GM12878 (cell line): ENCODE data around the gene GBGT1. TPM values are rescaled to one million over a fixed set of nuclear protein-coding genes. Genes with fewer than 3 reads are reported as not detected.

Experiments used
- ATAC-seq: fragments of 200-7000 bp; cut with Tn5 transposase; 3 replicates; pipeline ENCODE4 v1.9.1; 2020; ENCODE audit warnings: mild to moderate bottlenecking, moderate library complexity
- BruUV-seq: library from RNA; stranded (reverse); fragments of 400-500 nt; replicated peaks from 2 replicates; lab custom pipeline; 2021; lab: Mats Ljungman, UMichigan
- CTCF ChIA-PET: fragments of 300-600 bp; sonication (Branson Sonifier 250); formaldehyde crosslinking; extraction: SDS; loops from one replicate; lab custom pipeline; 2021; ENCODE audit warnings: inconsistent platforms; lab: Yijun Ruan, JAX
- POLR2A ChIA-PET: fragments of 350-600 bp; formaldehyde crosslinking; extraction: SDS; loops from one replicate; lab custom pipeline; 2021; ENCODE audit warnings: inconsistent platforms; lab: Charles Lee
- RAD21 ChIA-PET: fragments of 300-600 bp; sonication (Branson Sonifier 250); formaldehyde crosslinking; loops from one replicate; lab custom pipeline; 2023; ENCODE audit warnings: antibody characterized with exemption; ENCODE audit not compliant: unreplicated experiment; lab: Charles Lee
- SMC1A ChIA-PET: fragments of 300-600 bp; sonication (Branson Sonifier 250); formaldehyde crosslinking; loops from one replicate; lab custom pipeline; 2023; ENCODE audit not compliant: unreplicated experiment, uncharacterized antibody; lab: Charles Lee
- DNase-seq: peaks from one replicate; pipeline ENCODE4 v3.0.0-alpha.2; 2011; ENCODE audit warnings: low read depth, low spot score
- FAIRE-seq: peaks from 3 replicates; lab custom pipeline; 2011; peaks lifted over from hg19 to GRCh38; lab: Jason Lieb, UNC
- H2AFZ ChIP-seq: 2 replicates; pipeline ENCODE4 v1.6.0; 2011; ENCODE audit warnings: low read depth, low read length, control low read depth; ENCODE audit not compliant: control insufficient read depth
- H3K27ac ChIP-seq: 2 replicates; pipeline ENCODE4 v1.5.1; 2011; ENCODE audit warnings: control low read depth; ENCODE audit not compliant: control insufficient read depth, insufficient read depth
- H3K27me3 ChIP-seq, 2 experiments: replicated peaks in 1 of 2; 2 replicates each; pipeline versions ENCODE4 v1.6.0 to v1.6.1; 2011; ENCODE audit warnings: low read length in 1 of 2; ENCODE audit not compliant: control insufficient read depth in 2 of 2, insufficient read depth in 2 of 2
- H3K36me3 ChIP-seq, 2 experiments: 2 replicates each; pipeline ENCODE4 v1.5.1; 2011; ENCODE audit warnings: low read length in 1 of 2; ENCODE audit not compliant: control insufficient read depth in 2 of 2, insufficient read depth in 2 of 2
- H3K4me1 ChIP-seq: 2 replicates; pipeline ENCODE4 v1.6.1; 2011; ENCODE audit warnings: mild to moderate bottlenecking, low read length, moderate library complexity, mixed read lengths; ENCODE audit not compliant: control insufficient read depth, insufficient read depth
- H3K4me2 ChIP-seq: 2 replicates; pipeline ENCODE4 v1.6.0; 2011; ENCODE audit warnings: control low read depth; ENCODE audit not compliant: control insufficient read depth, insufficient read depth
- H3K4me3 ChIP-seq: fragments of 200-600 bp; sonication (generic); 2 replicates; pipeline ENCODE4 v1.5.1; 2016
- H3K79me2 ChIP-seq: 2 replicates; pipeline ENCODE4 v1.6.0; 2011; ENCODE audit warnings: low read length; ENCODE audit not compliant: control insufficient read depth, insufficient read depth
- H3K9ac ChIP-seq: 2 replicates; pipeline ENCODE4 v1.8.0; 2011; ENCODE audit warnings: low read length, control low read depth, mixed read lengths; ENCODE audit not compliant: control insufficient read depth, insufficient read depth
- H3K9me3 ChIP-seq: replicated peaks from 3 replicates; pipeline ENCODE4 v1.5.1; 2011; ENCODE audit warnings: mild to moderate bottlenecking, low read length; ENCODE audit not compliant: control insufficient read depth, insufficient read depth
- H4K20me1 ChIP-seq: 2 replicates; pipeline ENCODE4 v1.6.0; 2011; ENCODE audit not compliant: control insufficient read depth, insufficient read depth
- EGR1 ChIP-seq, 2 experiments: IDR thresholded peaks; 1 replicate in 1 of 2; 2 replicates in 1 of 2; pipeline ENCODE4 v1.6.1; 2011 to 2012; ENCODE audit warnings: low read depth in 2 of 2, low read length in 2 of 2, borderline replicate concordance in 1 of 2, mild to moderate bottlenecking in 1 of 2, moderate library complexity in 1 of 2
- ETV6 ChIP-seq, 2 experiments: fragments of 450-650 bp in 1 of 2; IDR thresholded peaks in 1 of 2; conservative IDR thresholded peaks in 1 of 2; 2 replicates each; pipeline ENCODE4 v1.6.1; 2014; ENCODE audit warnings: antibody characterized with exemption in 1 of 2, borderline replicate concordance in 1 of 2, low read depth in 1 of 2, mild to moderate bottlenecking in 1 of 2, moderate library complexity in 1 of 2
- PAX8 ChIP-seq: fragments of 450-650 bp; IDR thresholded peaks from 2 replicates; pipeline ENCODE4 v1.6.1; 2017; ENCODE audit warnings: mild to moderate bottlenecking, moderate library complexity
- RAD21 ChIP-seq: IDR thresholded peaks from 2 replicates; pipeline ENCODE4 v1.6.1; 2011; ENCODE audit warnings: mild to moderate bottlenecking, low read depth, low read length, moderate library complexity; ENCODE audit not compliant: insufficient read depth
- WGBS: methylation state at CpG from one replicate; pipeline ENCODE4 v1.1.6; 2016; ENCODE audit warnings: low lambda C conversion rate; ENCODE audit not compliant: insufficient replicate concordance, insufficient coverage; ENCODE audit errors: missing lambda C conversion rate; 5-methylcytosine and 5-hydroxymethylcytosine counted together
- in situ Hi-C: fragments of 300-500 bp; cut with MboI; formaldehyde crosslinking; loops from 9 replicates; pipeline ENCODE4 v1.14.3; 2018; ENCODE audit warnings: mixed read lengths
- intact Hi-C: fragments of 100-400 bp; cut with micrococcal nuclease; formaldehyde crosslinking; loops from one replicate; pipeline ENCODE4 v1.14.2; 2022; ENCODE audit not compliant: unreplicated experiment
- polyA plus RNA-seq, 11 experiments: library from polyadenylated mRNA; depleted of rRNA in 4 of 11; unstranded in 6 of 11; stranded (reverse) in 5 of 11; fragments of >200 nt; fragmentation: Nextera tagmentation in 4 of 11; fragmentation: Illumina TruSeq in 1 of 11; extraction: Ambion mirVana in 4 of 11; extraction: Trizol in 1 of 11; gene quantifications; 1 replicate in 1 of 11; 2 replicates in 10 of 11; pipeline versions ENCODE4 v1.2.1 to v1.2.3, GENCODE V29; 2011 to 2016; ENCODE audit warnings: inconsistent platforms in 2 of 11, missing spikeins in 2 of 11, low read depth in 1 of 11
- total RNA-seq, 4 experiments: library from RNA; depleted of rRNA in 3 of 4; stranded (reverse); fragments of >200 nt in 3 of 4; fragmentation: Illumina TruSeq in 1 of 4; extraction: Trizol in 1 of 4; gene quantifications; 2 replicates each; pipeline versions ENCODE4 v1.2.1 to v1.2.3, GENCODE V29; 2013 to 2021
- TF ChIP-seq, protein P1 (sequence below): fragments of 450-650 bp; IDR thresholded peaks from 2 replicates; pipeline ENCODE4 v1.6.1; 2017; ENCODE audit warnings: mild to moderate bottlenecking, moderate library complexity
- TF ChIP-seq, protein P2 (sequence below): fragments of 450-650 bp; IDR thresholded peaks from 2 replicates; pipeline ENCODE4 v1.6.1; 2017; ENCODE audit warnings: borderline replicate concordance
- TF ChIP-seq, protein P3 (sequence below): fragments of 450-650 bp; conservative IDR thresholded peaks from 2 replicates; pipeline ENCODE4 v1.6.1; 2017; ENCODE audit warnings: mild to moderate bottlenecking, moderate library complexity
- TF ChIP-seq, protein P4 (sequence below): IDR thresholded peaks from 2 replicates; pipeline ENCODE4 v1.6.1; 2012; ENCODE audit warnings: low read depth, low read length, improper control_type of control experiment

Gene GBGT1
- total and polyA plus RNA-seq, 10 of the 15 experiments (the other 5 are each of a cell fraction or from before 2014, with no cell fraction given): 0.08 to 1.9 (median 0.49) TPM

DNA sequence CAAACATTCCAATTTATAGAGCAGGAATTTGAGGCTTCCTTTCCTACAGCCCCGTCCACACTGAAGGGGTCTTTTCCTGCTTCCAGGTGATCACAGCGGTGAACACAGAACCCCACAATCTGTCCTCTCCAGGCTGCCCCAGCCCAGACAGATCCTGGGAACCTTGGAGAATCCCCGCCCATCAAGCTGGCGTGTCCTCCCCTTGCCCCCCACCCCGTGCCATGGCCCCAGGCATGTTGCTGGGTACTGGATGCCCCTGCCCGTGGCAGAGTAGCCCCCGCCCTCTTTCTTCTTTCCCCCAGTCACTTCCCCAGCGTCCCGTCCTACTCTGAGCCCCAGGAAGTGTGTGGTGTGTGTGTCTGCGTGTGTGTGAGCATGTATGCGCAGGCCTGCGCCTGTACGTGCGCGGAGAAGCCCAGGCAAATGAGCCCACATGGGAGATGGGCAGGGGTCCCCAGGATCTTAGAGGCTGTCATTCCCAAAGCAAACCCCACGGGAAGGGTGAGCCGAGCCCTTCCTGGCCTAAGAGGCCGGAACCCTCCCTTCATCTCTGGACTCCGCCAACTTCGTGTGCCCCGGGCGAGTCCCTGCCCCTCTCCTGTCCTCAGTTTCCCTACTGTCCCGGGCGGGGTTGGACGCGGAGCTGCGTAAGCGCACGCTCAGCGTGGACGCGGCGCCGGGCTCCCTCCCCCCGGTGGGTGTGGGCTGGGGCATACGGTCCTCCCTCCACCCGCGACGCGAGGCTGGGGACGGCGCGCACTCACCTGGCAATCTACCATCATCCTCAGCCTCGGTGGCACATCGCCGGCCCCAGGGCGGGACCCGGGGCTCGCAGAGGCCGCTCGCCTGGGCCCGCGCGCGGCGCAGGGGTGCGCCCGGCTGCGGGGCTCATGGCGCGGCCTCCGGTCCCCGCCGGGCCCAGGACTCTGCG, 15.2 kb downstream of the GBGT1 start (continued):
- TF ChIP-seq, protein P1, sequence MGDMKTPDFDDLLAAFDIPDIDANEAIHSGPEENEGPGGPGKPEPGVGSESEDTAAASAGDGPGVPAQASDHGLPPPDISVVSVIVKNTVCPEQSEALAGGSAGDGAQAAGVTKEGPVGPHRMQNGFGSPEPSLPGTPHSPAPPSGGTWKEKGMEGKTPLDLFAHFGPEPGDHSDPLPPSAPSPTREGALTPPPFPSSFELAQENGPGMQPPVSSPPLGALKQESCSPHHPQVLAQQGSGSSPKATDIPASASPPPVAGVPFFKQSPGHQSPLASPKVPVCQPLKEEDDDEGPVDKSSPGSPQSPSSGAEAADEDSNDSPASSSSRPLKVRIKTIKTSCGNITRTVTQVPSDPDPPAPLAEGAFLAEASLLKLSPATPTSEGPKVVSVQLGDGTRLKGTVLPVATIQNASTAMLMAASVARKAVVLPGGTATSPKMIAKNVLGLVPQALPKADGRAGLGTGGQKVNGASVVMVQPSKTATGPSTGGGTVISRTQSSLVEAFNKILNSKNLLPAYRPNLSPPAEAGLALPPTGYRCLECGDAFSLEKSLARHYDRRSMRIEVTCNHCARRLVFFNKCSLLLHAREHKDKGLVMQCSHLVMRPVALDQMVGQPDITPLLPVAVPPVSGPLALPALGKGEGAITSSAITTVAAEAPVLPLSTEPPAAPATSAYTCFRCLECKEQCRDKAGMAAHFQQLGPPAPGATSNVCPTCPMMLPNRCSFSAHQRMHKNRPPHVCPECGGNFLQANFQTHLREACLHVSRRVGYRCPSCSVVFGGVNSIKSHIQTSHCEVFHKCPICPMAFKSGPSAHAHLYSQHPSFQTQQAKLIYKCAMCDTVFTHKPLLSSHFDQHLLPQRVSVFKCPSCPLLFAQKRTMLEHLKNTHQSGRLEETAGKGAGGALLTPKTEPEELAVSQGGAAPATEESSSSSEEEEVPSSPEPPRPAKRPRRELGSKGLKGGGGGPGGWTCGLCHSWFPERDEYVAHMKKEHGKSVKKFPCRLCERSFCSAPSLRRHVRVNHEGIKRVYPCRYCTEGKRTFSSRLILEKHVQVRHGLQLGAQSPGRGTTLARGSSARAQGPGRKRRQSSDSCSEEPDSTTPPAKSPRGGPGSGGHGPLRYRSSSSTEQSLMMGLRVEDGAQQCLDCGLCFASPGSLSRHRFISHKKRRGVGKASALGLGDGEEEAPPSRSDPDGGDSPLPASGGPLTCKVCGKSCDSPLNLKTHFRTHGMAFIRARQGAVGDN: no peak; the same call in 1 of the 2 replicates

GRCh38 chr9:133147412-133148198, 16.1 kb downstream of the GBGT1 start:
- ChIA-PET POLR2A (interaction anchor here (0.7 to 3.2 kb wide), 5 partner anchors 12 to 200 kb away, joined by 3 to 20 read pairs (median 4); partner anchors contain the start of genes MED22, RALGDS and RPL7A), SMC1A (interaction anchor here (0.9 to 6.0 kb wide), 14 partner anchors 9 to 173 kb away, joined by 3 to 48 read pairs (median 5); no protein-coding TSS in a partner anchor), CTCF (interaction anchor here (0.6 to 8.7 kb wide), 26 partner anchors 8 to 192 kb away, joined by 3 to 401 read pairs (median 6); partner anchors contain the start of genes GFI1B, GTF3C5 and RALGDS), RAD21 (interaction anchor here (0.7 to 8.2 kb wide), 12 partner anchors 10 to 312 kb away, joined by 3 to 219 read pairs (median 5); partner anchors contain the start of genes CACFD1, GTF3C5 and RALGDS)
- FAIRE-seq: peak; percentile 86
- H3K4me1 ChIP-seq: peaks cover 28% of the 10 kb centered on the region
- no peak for DNase-seq
- no peaks in the 10 kb centered on the region for H3K9me3 ChIP-seq
- no peaks in the 10 kb centered on the region for H4K20me1 ChIP-seq
- no peaks in the 10 kb centered on the region for H3K27me3 ChIP-seq
- H3K79me2 ChIP-seq: peaks cover 51% of the 10 kb centered on the region
- peak; percentile 35 for ATAC-seq
- no peak overlapping the region for H2AFZ ChIP-seq
- intact Hi-C loops: loop anchor here (1.0 to 5.0 kb wide), 2 partner anchors 106 to 125 kb away; no protein-coding TSS in a partner anchor
- BruUV-seq: no TSS peak
- H3K36me3 ChIP-seq: no peaks in the 10 kb centered on the region
- WGBS: 5% methylated on average over 14 of the region's 14 CpGs
- peak overlapping the region; percentile 94 for H3K4me2 ChIP-seq
- H3K9ac ChIP-seq: peak overlapping the region; percentile 65
- peak overlapping the region; percentile 78 for H3K4me3 ChIP-seq
- in situ Hi-C loops: loop anchor here (5.0 to 25.0 kb wide), 2 partner anchors 40 to 1885 kb away; no protein-coding TSS in a partner anchor
- peak overlapping the region; percentile 72 for H3K27ac ChIP-seq
- TF ChIP-seq, protein P2, sequence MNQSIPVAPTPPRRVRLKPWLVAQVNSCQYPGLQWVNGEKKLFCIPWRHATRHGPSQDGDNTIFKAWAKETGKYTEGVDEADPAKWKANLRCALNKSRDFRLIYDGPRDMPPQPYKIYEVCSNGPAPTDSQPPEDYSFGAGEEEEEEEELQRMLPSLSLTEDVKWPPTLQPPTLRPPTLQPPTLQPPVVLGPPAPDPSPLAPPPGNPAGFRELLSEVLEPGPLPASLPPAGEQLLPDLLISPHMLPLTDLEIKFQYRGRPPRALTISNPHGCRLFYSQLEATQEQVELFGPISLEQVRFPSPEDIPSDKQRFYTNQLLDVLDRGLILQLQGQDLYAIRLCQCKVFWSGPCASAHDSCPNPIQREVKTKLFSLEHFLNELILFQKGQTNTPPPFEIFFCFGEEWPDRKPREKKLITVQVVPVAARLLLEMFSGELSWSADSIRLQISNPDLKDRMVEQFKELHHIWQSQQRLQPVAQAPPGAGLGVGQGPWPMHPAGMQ: no peak
- TF ChIP-seq ETV6 (conservative IDR thresholded peaks at IDR 0.05 in 1 of 2, IDR thresholded peaks at IDR 0.05 in 1 of 2; ENCODE audit: borderline replicate concordance in 1 of 2, low read depth in 1 of 2) (no peak), PAX8 (no peak), EGR1 (IDR thresholded peaks at IDR 0.05; ENCODE audit: borderline replicate concordance in 1 of 2, low read depth in 2 of 2, low read length in 2 of 2) (no peak), RAD21 (peak; percentile 86)
- TF ChIP-seq, protein P3, sequence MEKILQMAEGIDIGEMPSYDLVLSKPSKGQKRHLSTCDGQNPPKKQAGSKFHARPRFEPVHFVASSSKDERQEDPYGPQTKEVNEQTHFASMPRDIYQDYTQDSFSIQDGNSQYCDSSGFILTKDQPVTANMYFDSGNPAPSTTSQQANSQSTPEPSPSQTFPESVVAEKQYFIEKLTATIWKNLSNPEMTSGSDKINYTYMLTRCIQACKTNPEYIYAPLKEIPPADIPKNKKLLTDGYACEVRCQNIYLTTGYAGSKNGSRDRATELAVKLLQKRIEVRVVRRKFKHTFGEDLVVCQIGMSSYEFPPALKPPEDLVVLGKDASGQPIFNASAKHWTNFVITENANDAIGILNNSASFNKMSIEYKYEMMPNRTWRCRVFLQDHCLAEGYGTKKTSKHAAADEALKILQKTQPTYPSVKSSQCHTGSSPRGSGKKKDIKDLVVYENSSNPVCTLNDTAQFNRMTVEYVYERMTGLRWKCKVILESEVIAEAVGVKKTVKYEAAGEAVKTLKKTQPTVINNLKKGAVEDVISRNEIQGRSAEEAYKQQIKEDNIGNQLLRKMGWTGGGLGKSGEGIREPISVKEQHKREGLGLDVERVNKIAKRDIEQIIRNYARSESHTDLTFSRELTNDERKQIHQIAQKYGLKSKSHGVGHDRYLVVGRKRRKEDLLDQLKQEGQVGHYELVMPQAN: 0 out of 2 replicates have a peak, but pooled peaks have one; percentile 45
- TF ChIP-seq, protein P4, sequence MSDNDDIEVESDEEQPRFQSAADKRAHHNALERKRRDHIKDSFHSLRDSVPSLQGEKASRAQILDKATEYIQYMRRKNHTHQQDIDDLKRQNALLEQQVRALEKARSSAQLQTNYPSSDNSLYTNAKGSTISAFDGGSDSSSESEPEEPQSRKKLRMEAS: no peak
